ENCODE measurements around the gene TGIF2LX.
"Not testable (repeated sequence)": the region's sequence is repeated elsewhere in the genome, so short reads cannot be mapped to it uniquely, and the experiment has no call there.

Gene TGIF2LX

DNA sequence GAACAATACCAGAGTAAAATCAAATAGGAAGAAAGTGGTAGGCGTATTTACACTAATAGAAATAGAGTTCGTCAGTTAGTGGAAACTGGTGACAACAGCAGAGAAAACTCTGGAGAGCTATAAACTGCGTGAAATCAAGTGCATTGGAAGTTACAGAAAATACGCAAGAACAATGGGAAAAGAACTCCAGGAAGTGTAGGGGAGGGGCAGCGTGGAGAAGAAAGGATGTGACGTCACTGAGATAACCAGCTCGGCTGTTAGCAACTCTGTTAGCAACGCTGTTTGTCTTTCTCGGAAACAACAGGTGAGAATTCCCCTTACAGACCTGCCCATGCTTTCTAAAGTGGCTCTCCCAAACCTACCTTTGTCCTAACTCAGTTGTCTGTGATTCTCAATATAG, at the start of gene TGIF2LX:
Gene TGIF2LX, plus strand, starts transcription at position 244 of the 400 bp plus-strand sequence. CDS start 178 bp downstream, outside the sequence.
- not testable (repeated sequence) for H3K4me3 ChIP-seq (ENCODE audit: low read depth, low read length)

DNA sequence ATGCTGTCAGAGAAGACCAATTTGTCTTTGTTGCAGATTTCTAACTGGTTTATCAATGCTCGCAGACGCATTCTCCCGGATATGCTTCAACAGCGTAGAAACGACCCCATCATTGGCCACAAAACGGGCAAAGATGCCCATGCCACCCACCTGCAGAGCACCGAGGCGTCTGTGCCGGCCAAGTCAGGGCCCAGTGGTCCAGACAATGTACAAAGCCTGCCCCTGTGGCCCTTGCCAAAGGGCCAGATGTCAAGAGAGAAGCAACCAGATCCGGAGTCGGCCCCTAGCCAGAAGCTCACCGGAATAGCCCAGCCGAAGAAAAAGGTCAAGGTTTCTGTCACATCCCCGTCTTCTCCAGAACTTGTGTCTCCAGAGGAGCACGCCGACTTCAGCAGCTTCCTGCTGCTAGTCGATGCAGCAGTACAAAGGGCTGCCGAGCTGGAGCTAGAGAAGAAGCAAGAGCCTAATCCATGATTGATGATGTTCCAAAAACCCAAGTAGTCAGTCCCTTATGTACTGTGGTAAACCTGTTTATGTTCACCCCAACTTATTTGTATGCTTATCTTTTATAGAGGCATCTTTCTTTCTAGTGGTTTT, 728 bp downstream of the TGIF2LX start:
- H3K4me3 ChIP-seq (ENCODE audit: low read depth, low read length), result not testable (repeated sequence)

DNA sequence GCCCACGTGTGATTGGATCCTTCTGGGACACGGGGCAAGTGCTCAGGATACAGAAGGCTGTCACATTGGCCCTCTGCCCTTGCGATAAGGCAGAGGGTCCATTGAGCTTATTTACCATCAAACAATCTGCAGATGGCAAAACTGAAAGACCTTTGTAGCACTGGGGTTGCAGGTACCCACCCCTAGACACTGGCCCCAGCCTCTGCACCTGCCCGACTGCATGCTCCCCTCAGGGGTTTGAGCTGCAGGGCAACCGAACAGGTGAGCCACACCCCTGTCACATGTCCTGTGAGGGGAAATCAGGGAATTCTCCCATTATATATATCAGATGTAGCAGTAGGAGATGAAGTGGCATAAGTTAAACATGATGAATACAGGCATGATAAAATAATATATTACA, 21.4 kb downstream of the TGIF2LX start:
- not testable (repeated sequence) for H3K4me3 ChIP-seq (ENCODE audit: low read depth, low read length)

DNA sequence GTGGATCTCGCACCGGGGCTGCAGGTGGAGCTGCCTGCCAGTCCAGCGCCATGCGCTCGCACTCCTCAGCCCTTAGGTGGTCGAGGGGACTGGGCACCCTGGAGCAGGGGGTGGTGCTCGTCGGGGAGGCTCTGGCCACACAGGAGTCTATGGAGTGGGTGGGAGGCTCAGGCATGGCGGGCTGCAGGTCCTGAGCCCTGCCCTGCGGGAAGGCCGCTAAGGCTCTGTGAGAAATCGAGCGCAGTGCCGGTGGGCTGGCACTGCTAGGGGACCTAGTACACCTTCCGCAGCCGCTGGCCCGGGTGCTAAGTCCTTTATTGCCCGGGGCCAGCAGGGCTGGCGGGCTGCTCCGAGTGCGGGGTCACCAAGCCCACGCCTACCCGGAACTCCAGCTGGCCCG, 43.9 kb downstream of the TGIF2LX start:
- not testable (repeated sequence) for H3K4me3 ChIP-seq (ENCODE audit: low read depth, low read length)
